Measurements from ENCODE around the gene ATP13A4. TPM values are rescaled to one million over a fixed set of nuclear protein-coding genes. Genes with fewer than 3 reads are reported as not detected.

Gene ATP13A4
- total and polyA plus RNA-seq, 9 donors: 0.33 to 4.8 (median 0.69) TPM

- peaks cover 10% of the 10 kb centered on the region for H3K9me3 ChIP-seq (replicated peaks; ENCODE audit: control insufficient read depth, low read depth, low read length)
- H3K4me3 ChIP-seq (ENCODE audit: low read length): no peak overlapping the region
- H3K36me3 ChIP-seq (ENCODE audit: control insufficient read depth, insufficient read depth, low read length): no peaks in the 10 kb centered on the region
- DNase-seq: no peak
- H3K27ac ChIP-seq (ENCODE audit: low read length): no peak overlapping the region
- WGBS (ENCODE audit: insufficient coverage): 97% methylated on average over 3 of the region's 4 CpGs
- H3K4me1 ChIP-seq (ENCODE audit: control insufficient read depth, insufficient read depth, low read length): no peaks in the 10 kb centered on the region
- no peaks in the 10 kb centered on the region for H3K27me3 ChIP-seq (ENCODE audit: control insufficient read depth, insufficient read depth, low read length)
Observed at GRCh38 chr3:193418576-193419373, 135.9 kb downstream of the ATP13A4 start.

- H3K4me3 ChIP-seq (ENCODE audit: low read length): no peak overlapping the region
- peaks cover 10% of the 10 kb centered on the region for H3K9me3 ChIP-seq (replicated peaks; ENCODE audit: control insufficient read depth, low read depth, low read length)
- no CpG with 5 or more reads among the region's 2 CpGs for WGBS (ENCODE audit: insufficient coverage)
- no peaks in the 10 kb centered on the region for H3K36me3 ChIP-seq (ENCODE audit: control insufficient read depth, insufficient read depth, low read length)
- no peaks in the 10 kb centered on the region for H3K27me3 ChIP-seq (ENCODE audit: control insufficient read depth, insufficient read depth, low read length)
- no peak overlapping the region for H3K27ac ChIP-seq (ENCODE audit: low read length)
- DNase-seq: no peak
- H3K4me1 ChIP-seq (ENCODE audit: control insufficient read depth, insufficient read depth, low read length): no peaks in the 10 kb centered on the region
Observed at GRCh38 chr3:193416629-193417028, 138.1 kb downstream of the ATP13A4 start.

GRCh38 chr3:193407688-193408087 lies 147.0 kb downstream of the ATP13A4 start:
- Histone ChIP-seq H3K9me3 (replicated peaks; ENCODE audit: control insufficient read depth, low read depth, low read length) (no peaks in the 10 kb centered on the region), H3K4me3 (ENCODE audit: low read length) (no peak overlapping the region), H3K27ac (ENCODE audit: low read length) (no peak overlapping the region), H3K27me3 (ENCODE audit: control insufficient read depth, insufficient read depth, low read length) (no peaks in the 10 kb centered on the region), H3K36me3 (ENCODE audit: control insufficient read depth, insufficient read depth, low read length) (no peaks in the 10 kb centered on the region), H3K4me1 (ENCODE audit: control insufficient read depth, insufficient read depth, low read length) (no peaks in the 10 kb centered on the region)
- 70% methylated on average over 1 of the region's 1 CpG for WGBS (ENCODE audit: insufficient coverage)
- no peak for DNase-seq

- no peak overlapping the region for H3K4me3 ChIP-seq (ENCODE audit: low read length)
- peak; percentile 28 for DNase-seq
- WGBS (ENCODE audit: insufficient coverage): no CpG with 5 or more reads among the region's 6 CpGs
- H3K27me3 ChIP-seq (ENCODE audit: control insufficient read depth, insufficient read depth, low read length): no peaks in the 10 kb centered on the region
- no peaks in the 10 kb centered on the region for H3K9me3 ChIP-seq (replicated peaks; ENCODE audit: control insufficient read depth, low read depth, low read length)
- H3K36me3 ChIP-seq (ENCODE audit: control insufficient read depth, insufficient read depth, low read length): no peaks in the 10 kb centered on the region
- no peak overlapping the region for H3K27ac ChIP-seq (ENCODE audit: low read length)
- no peaks in the 10 kb centered on the region for H3K4me1 ChIP-seq (ENCODE audit: control insufficient read depth, insufficient read depth, low read length)
Observed at GRCh38 chr3:193407112-193407511, 147.6 kb downstream of the ATP13A4 start.

- Histone ChIP-seq H3K4me1 (ENCODE audit: control insufficient read depth, insufficient read depth, low read length) (no peaks in the 10 kb centered on the region), H3K27me3 (ENCODE audit: control insufficient read depth, insufficient read depth, low read length) (no peaks in the 10 kb centered on the region), H3K36me3 (ENCODE audit: control insufficient read depth, insufficient read depth, low read length) (no peaks in the 10 kb centered on the region), H3K4me3 (ENCODE audit: low read length) (no peak overlapping the region), H3K9me3 (replicated peaks; ENCODE audit: control insufficient read depth, low read depth, low read length) (no peaks in the 10 kb centered on the region), H3K27ac (ENCODE audit: low read length) (no peak overlapping the region)
- DNase-seq: no peak
- WGBS (ENCODE audit: insufficient coverage): no CpG with 5 or more reads among the region's 2 CpGs
Observed at GRCh38 chr3:193403307-193403706, 151.4 kb downstream of the ATP13A4 start.

GRCh38 chr3:193400304-193400703 lies 154.4 kb downstream of the ATP13A4 start:
- Histone ChIP-seq H3K4me3 (ENCODE audit: low read length) (no peak overlapping the region), H3K9me3 (replicated peaks; ENCODE audit: control insufficient read depth, low read depth, low read length) (no peaks in the 10 kb centered on the region), H3K27me3 (ENCODE audit: control insufficient read depth, insufficient read depth, low read length) (no peaks in the 10 kb centered on the region), H3K27ac (ENCODE audit: low read length) (no peak overlapping the region), H3K36me3 (ENCODE audit: control insufficient read depth, insufficient read depth, low read length) (no peaks in the 10 kb centered on the region), H3K4me1 (ENCODE audit: control insufficient read depth, insufficient read depth, low read length) (no peaks in the 10 kb centered on the region)
- no peak for DNase-seq

- no peak for DNase-seq
- H3K4me3 ChIP-seq (ENCODE audit: low read length): no peak overlapping the region
- no peak overlapping the region for H3K27ac ChIP-seq (ENCODE audit: low read length)
- H3K36me3 ChIP-seq (ENCODE audit: control insufficient read depth, insufficient read depth, low read length): no peaks in the 10 kb centered on the region
- no peaks in the 10 kb centered on the region for H3K27me3 ChIP-seq (ENCODE audit: control insufficient read depth, insufficient read depth, low read length)
- H3K9me3 ChIP-seq (replicated peaks; ENCODE audit: control insufficient read depth, low read depth, low read length): no peaks in the 10 kb centered on the region
- 68% methylated on average over 4 of the region's 7 CpGs for WGBS (ENCODE audit: insufficient coverage)
- no peaks in the 10 kb centered on the region for H3K4me1 ChIP-seq (ENCODE audit: control insufficient read depth, insufficient read depth, low read length)
Observed at GRCh38 chr3:193396451-193397244, 158.0 kb downstream of the ATP13A4 start.

- H3K4me1 ChIP-seq (ENCODE audit: control insufficient read depth, insufficient read depth, low read length): no peaks in the 10 kb centered on the region
- H3K9me3 ChIP-seq (replicated peaks; ENCODE audit: control insufficient read depth, low read depth, low read length): no peaks in the 10 kb centered on the region
- H3K36me3 ChIP-seq (ENCODE audit: control insufficient read depth, insufficient read depth, low read length): no peaks in the 10 kb centered on the region
- DNase-seq: peak; percentile 5
- no peak overlapping the region for H3K27ac ChIP-seq (ENCODE audit: low read length)
- no peaks in the 10 kb centered on the region for H3K27me3 ChIP-seq (ENCODE audit: control insufficient read depth, insufficient read depth, low read length)
- 44% methylated on average over 3 of the region's 3 CpGs for WGBS (ENCODE audit: insufficient coverage)
- no peak overlapping the region for H3K4me3 ChIP-seq (ENCODE audit: low read length)
Observed at GRCh38 chr3:193391902-193392301, 162.8 kb downstream of the ATP13A4 start.

GRCh38 chr3:193389335-193389734 lies 165.4 kb downstream of the ATP13A4 start:
- no peak overlapping the region for H3K4me3 ChIP-seq (ENCODE audit: low read length)
- H3K36me3 ChIP-seq (ENCODE audit: control insufficient read depth, insufficient read depth, low read length): no peaks in the 10 kb centered on the region
- no peaks in the 10 kb centered on the region for H3K9me3 ChIP-seq (replicated peaks; ENCODE audit: control insufficient read depth, low read depth, low read length)
- H3K4me1 ChIP-seq (ENCODE audit: control insufficient read depth, insufficient read depth, low read length): no peaks in the 10 kb centered on the region
- no CpG with 5 or more reads among the region's 2 CpGs for WGBS (ENCODE audit: insufficient coverage)
- H3K27ac ChIP-seq (ENCODE audit: low read length): no peak overlapping the region
- DNase-seq: no peak
- H3K27me3 ChIP-seq (ENCODE audit: control insufficient read depth, insufficient read depth, low read length): no peaks in the 10 kb centered on the region

GRCh38 chr3:193388361-193388760 lies 166.3 kb downstream of the ATP13A4 start:
- H3K36me3 ChIP-seq (ENCODE audit: control insufficient read depth, insufficient read depth, low read length): no peaks in the 10 kb centered on the region
- no peak for DNase-seq
- H3K27ac ChIP-seq (ENCODE audit: low read length): no peak overlapping the region
- no peak overlapping the region for H3K4me3 ChIP-seq (ENCODE audit: low read length)
- H3K9me3 ChIP-seq (replicated peaks; ENCODE audit: control insufficient read depth, low read depth, low read length): no peaks in the 10 kb centered on the region
- WGBS (ENCODE audit: insufficient coverage): no CpG with 5 or more reads among the region's 6 CpGs
- no peaks in the 10 kb centered on the region for H3K4me1 ChIP-seq (ENCODE audit: control insufficient read depth, insufficient read depth, low read length)
- H3K27me3 ChIP-seq (ENCODE audit: control insufficient read depth, insufficient read depth, low read length): no peaks in the 10 kb centered on the region
